Osteoblast (primary cell): ENCODE measurements around the gene OXGR1. TPM values are rescaled to one million over a fixed set of nuclear protein-coding genes. Genes with fewer than 3 reads are reported as not detected.
"Not testable (repeated sequence)": the region's sequence is repeated elsewhere in the genome, so short reads cannot be mapped to it uniquely, and the experiment has no call there.

Source experiments
- DNase-seq: peaks from one replicate; pipeline ENCODE4 v3.0.0; 2011; ENCODE audit warnings: low spot score, mixed read lengths; ENCODE audit not compliant: insufficient read length; ENCODE audit errors: missing footprints
- H2AFZ ChIP-seq: 2 replicates; pipeline ENCODE4 v1.6.0; 2011; ENCODE audit warnings: mild to moderate bottlenecking, low read length
- H3K27ac ChIP-seq: 2 replicates; pipeline ENCODE4 v1.5.1; 2011; ENCODE audit warnings: mild to moderate bottlenecking, low read depth, low read length, moderate library complexity
- H3K27me3 ChIP-seq: 2 replicates; pipeline ENCODE4 v1.6.0; 2012; ENCODE audit warnings: mild to moderate bottlenecking, control low read depth, inconsistent platforms, low read length, moderate library complexity; ENCODE audit not compliant: insufficient read depth
- H3K36me3 ChIP-seq: 2 replicates; pipeline ENCODE4 v1.5.1; 2011; ENCODE audit warnings: mild to moderate bottlenecking, low read length, control low read depth, moderate library complexity; ENCODE audit not compliant: insufficient read depth
- H3K4me1 ChIP-seq: 2 replicates; pipeline ENCODE4 v1.5.1; 2011; ENCODE audit warnings: mild to moderate bottlenecking, low read length, control low read depth, moderate library complexity; ENCODE audit not compliant: insufficient read depth
- H3K4me2 ChIP-seq: 2 replicates; pipeline ENCODE4 v1.6.0; 2011; ENCODE audit warnings: mild to moderate bottlenecking, low read length; ENCODE audit not compliant: insufficient read depth
- H3K4me3 ChIP-seq: fragments of 200-600 bp; sonication (generic); 3 replicates; pipeline ENCODE4 v1.5.1; 2012; ENCODE audit warnings: mild to moderate bottlenecking, low read length, inconsistent platforms; ENCODE audit not compliant: insufficient read depth
- H3K79me2 ChIP-seq: 2 replicates; pipeline ENCODE4 v1.6.0; 2012; ENCODE audit warnings: mild to moderate bottlenecking, low read length, control low read depth, inconsistent platforms; ENCODE audit not compliant: insufficient read depth
- H3K9me3 ChIP-seq: 2 replicates; pipeline ENCODE4 v1.5.1; 2011; ENCODE audit warnings: low read depth, low read length, control low read depth
- H4K20me1 ChIP-seq: 2 replicates; pipeline ENCODE4 v1.6.0; 2012; ENCODE audit warnings: mild to moderate bottlenecking, low read length, control low read depth; ENCODE audit not compliant: insufficient read depth
- total RNA-seq: library from RNA; depleted of rRNA; stranded (reverse); fragments of >200 nt; gene quantifications from 2 replicates; pipeline ENCODE4 v1.2.3, GENCODE V29; 2012
- TF ChIP-seq, protein P1 (sequence below): IDR thresholded peaks from 2 replicates; pipeline ENCODE4 v1.5.1; 2011; ENCODE audit warnings: mild to moderate bottlenecking, low read depth, low read length, moderate library complexity; ENCODE audit errors: extremely low read depth

OXGR1 gene
- total RNA-seq, 1 donor: not detected

DNA sequence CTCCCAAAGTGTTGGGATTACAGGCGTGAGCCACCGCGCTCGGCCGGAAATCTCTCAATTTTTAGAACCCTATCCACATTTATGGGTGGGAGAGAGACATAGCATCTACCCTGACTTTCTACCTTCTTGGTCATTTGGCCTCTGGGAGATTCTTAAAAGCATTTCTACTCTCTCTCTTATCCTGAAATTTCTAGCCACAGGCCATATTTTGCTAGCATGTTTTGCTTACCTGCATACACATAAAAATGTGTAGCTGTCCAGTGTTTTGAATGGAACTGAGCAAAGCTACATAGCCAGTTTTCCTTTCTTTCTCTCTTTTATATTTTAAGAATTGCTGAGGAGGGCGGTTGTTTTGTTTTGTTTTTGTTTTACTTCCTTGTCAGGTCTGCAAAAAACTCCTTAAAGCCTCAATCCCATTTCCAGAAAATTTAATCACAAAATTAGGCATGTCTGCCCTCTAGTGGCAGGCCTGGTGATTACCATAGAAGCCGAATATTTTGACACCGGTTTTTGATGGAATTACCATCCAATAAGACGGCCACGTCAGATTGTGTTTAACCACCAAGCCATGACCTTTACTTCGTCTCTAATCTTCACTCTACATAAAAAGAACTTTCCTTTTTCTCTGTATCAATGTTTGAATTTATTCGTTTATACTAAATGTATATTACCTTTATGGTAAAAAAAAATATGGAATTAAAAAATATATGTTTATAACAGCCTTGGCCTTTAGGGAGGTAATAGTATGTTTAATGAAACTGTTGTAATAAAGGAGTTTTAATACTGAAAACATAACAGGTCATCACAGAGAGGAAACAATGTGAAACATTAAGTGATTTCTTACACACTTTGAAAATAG is 34.4 kb upstream of the OXGR1 start:
- H3K4me3 ChIP-seq: no peak overlapping the region
- H3K4me1 ChIP-seq: no peaks in the 10 kb centered on the region
- no peaks in the 10 kb centered on the region for H3K9me3 ChIP-seq
- no peaks in the 10 kb centered on the region for H3K79me2 ChIP-seq
- H3K27me3 ChIP-seq: no peaks in the 10 kb centered on the region
- no peaks in the 10 kb centered on the region for H3K36me3 ChIP-seq
- TF ChIP-seq, protein P1, sequence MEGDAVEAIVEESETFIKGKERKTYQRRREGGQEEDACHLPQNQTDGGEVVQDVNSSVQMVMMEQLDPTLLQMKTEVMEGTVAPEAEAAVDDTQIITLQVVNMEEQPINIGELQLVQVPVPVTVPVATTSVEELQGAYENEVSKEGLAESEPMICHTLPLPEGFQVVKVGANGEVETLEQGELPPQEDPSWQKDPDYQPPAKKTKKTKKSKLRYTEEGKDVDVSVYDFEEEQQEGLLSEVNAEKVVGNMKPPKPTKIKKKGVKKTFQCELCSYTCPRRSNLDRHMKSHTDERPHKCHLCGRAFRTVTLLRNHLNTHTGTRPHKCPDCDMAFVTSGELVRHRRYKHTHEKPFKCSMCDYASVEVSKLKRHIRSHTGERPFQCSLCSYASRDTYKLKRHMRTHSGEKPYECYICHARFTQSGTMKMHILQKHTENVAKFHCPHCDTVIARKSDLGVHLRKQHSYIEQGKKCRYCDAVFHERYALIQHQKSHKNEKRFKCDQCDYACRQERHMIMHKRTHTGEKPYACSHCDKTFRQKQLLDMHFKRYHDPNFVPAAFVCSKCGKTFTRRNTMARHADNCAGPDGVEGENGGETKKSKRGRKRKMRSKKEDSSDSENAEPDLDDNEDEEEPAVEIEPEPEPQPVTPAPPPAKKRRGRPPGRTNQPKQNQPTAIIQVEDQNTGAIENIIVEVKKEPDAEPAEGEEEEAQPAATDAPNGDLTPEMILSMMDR: peak; percentile 90
- no peak overlapping the region for H3K4me2 ChIP-seq
- no peak overlapping the region for H2AFZ ChIP-seq
- DNase-seq: peak; percentile 38
- no peaks in the 10 kb centered on the region for H4K20me1 ChIP-seq
- H3K27ac ChIP-seq: no peak overlapping the region

DNA sequence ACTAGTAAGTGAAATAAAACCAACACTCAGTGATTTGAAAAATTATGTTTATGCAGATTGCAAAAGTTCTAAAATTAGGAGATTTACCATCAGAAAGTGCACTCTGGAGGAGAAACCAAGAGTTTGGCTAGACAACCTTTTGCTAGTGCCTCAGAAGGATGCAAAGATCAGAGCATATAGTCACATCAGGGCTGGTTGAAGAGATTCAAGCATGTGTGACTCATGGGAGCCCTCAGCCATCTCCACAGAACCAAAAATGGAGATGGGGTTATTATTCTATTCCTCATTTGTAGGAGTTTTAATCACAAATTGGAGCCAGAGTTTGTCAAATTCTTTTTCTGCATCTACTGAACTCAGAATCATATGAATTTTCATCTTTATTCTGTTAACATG is 32.9 kb upstream of the OXGR1 start:
- TF ChIP-seq, protein P1: no peak
- peak; percentile 4 for DNase-seq
- no peak overlapping the region for H3K4me2 ChIP-seq
- H3K27me3 ChIP-seq: no peaks in the 10 kb centered on the region
- no peak overlapping the region for H3K4me3 ChIP-seq
- H3K36me3 ChIP-seq: no peaks in the 10 kb centered on the region
- H2AFZ ChIP-seq: no peak overlapping the region
- H3K4me1 ChIP-seq: no peaks in the 10 kb centered on the region
- H3K27ac ChIP-seq: no peak overlapping the region
- H4K20me1 ChIP-seq: no peaks in the 10 kb centered on the region
- no peaks in the 10 kb centered on the region for H3K79me2 ChIP-seq
- H3K9me3 ChIP-seq: no peaks in the 10 kb centered on the region

DNA sequence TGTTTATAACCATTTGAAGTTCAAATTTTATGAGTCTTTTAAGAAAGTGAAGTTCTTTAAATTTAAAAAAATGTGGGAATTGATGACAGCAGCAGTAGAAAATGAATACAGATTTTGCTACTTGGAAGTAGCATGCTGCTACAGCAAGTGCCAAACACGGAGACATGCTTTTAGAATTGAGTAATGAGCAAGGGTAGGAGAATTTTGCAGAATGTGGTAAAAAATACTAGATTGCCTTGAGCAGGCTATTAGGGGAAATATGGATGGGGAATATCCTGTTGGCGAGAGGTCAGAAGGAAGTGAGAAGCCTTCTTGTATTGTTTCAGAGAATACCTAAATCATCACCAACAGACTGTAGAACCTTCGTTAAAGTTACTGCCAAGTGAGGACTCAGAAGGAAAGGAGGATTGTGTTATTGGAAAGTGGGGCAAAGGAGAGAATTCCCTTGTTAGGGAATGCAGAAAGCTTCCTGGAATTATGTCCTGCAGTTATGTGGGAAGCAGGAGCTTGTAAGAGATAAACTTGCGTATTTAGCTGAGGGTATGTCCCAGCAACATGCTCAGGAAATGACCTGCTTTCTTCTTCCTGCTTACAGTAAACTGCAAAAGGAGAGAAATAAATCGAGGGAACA is 32.4 kb upstream of the OXGR1 start:
- Histone ChIP-seq H4K20me1 (no peaks in the 10 kb centered on the region), H3K4me3 (no peak overlapping the region), H3K27me3 (no peaks in the 10 kb centered on the region), H3K36me3 (no peaks in the 10 kb centered on the region), H3K4me2 (no peak overlapping the region), H3K4me1 (no peaks in the 10 kb centered on the region), H3K27ac (no peak overlapping the region), H3K79me2 (no peaks in the 10 kb centered on the region), H2AFZ (no peak overlapping the region), H3K9me3 (no peaks in the 10 kb centered on the region)
- TF ChIP-seq, protein P1: no peak
- DNase-seq: no peak

DNA sequence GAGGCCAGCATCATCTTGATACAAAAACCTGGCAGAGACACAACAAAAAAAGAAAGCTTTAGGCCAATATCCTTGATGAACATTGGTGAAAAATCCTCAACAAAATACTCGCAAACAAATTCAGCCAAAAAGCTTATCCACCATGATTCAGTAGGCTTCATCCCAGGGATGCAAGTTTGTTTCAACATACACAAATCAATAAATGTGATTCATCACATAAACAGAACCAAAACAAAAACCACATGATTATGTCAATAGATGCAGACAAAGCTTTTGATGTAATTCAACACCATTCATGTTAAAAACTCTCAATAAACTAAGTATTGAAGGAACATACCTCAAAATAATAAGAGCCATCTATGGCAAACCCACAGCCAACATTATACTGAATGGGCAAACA is 29.5 kb upstream of the OXGR1 start:
- H3K79me2 ChIP-seq, H3K4me2 ChIP-seq, H3K4me1 ChIP-seq, H4K20me1 ChIP-seq, H3K4me3 ChIP-seq, H3K27me3 ChIP-seq, H3K36me3 ChIP-seq, H2AFZ ChIP-seq, H3K9me3 ChIP-seq, H3K27ac ChIP-seq, DNase-seq: not testable (repeated sequence)
